HG03039 (cell line): Measurements from ENCODE around the gene PROCR.
"Not testable (repeated sequence)": the region's sequence is repeated elsewhere in the genome, so short reads cannot be mapped to it uniquely, and the experiment has no call there.

Experiments used
- ATAC-seq: cut with Tn5 transposase; IDR thresholded peaks from one replicate; pipeline ENCODE4 v1.9.1; 2021; ENCODE audit warnings: mild to moderate bottlenecking, moderate library complexity; ENCODE audit not compliant: unreplicated experiment

PROCR gene

GRCh38 chr20:35164531-35164930 is 7.3 kb upstream of the PROCR start:
- not testable (repeated sequence) for ATAC-seq

- ATAC-seq: no peak
Observed at GRCh38 chr20:35165221-35166185, 6.4 kb upstream of the PROCR start.

- no peak for ATAC-seq
Observed at GRCh38 chr20:35166242-35166830, 5.5 kb upstream of the PROCR start.

- ATAC-seq: no peak
Observed at GRCh38 chr20:35167787-35168186, 4.1 kb upstream of the PROCR start.

DNA sequence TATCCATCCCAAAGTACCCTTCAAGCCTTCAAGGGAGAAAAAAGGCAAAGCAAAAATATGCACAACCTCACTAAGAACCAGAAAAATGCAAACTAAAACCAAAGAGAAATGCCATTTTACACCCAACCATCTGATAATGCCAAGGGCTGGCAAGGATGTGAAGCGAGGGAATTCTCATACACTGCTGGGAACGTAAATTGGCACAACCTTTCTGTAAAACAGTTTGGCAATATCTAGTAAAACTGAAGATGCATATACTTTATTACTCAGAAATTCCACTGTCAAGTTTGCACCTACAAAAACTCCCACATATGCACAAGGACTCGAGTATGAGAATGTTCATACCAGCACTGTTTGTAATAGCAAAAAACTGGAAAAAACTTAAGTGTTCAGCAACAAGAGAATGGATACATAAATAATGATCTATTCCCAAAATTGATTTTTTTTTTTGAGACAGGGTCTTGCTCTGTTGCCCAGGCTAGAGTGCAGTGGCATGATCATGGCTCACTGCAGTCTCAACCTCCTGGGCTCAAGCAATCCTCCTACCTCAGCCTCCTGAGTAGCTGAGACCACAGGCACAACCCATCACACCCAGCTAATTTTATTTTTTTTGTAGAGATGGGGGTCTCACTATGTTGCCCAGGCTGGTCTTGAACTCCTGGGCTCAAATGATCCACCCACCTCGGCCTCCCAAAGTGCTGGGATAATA is 3.0 kb upstream of the PROCR start:
- not testable (repeated sequence) for ATAC-seq

DNA sequence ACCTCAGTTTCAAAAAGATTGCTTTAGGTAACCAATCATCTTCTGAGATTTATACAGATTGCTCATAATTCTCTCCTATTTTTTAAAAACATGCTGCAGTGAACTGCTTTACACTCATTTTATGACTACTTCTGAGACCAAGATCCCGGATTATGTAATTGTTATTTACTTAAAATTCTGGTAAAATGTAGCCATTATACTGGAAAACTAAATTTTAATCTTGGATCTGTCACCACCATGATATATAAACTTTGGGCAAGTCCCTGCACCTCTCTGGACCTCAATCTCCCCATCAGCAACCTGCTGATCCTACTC is 477 bp upstream of the PROCR start:
- no peak for ATAC-seq

DNA sequence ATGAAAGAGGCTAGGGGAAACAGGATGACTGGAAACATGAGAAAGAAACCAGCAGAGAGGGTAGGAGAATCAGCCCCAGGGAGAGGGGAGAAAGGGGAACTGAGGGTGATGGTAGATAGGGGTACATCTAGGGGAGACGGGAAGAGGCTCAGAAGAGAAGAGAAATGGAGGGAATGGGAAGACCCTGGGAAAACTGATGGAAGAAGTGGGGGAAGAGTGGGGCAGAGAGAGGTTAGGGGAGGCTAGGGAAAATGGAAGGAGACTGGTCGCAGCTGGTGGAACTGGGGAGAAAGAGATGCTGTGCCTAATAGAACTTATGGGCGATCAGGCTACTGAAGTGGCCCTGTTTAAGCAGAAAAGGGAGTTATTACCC is 548 bp downstream of the PROCR start:
- no peak for ATAC-seq

GRCh38 chr20:35173576-35174192 is 1.8 kb downstream of the PROCR start:
- ATAC-seq: no peak

GRCh38 chr20:35174458-35175216 is 2.8 kb downstream of the PROCR start:
- no peak for ATAC-seq

DNA sequence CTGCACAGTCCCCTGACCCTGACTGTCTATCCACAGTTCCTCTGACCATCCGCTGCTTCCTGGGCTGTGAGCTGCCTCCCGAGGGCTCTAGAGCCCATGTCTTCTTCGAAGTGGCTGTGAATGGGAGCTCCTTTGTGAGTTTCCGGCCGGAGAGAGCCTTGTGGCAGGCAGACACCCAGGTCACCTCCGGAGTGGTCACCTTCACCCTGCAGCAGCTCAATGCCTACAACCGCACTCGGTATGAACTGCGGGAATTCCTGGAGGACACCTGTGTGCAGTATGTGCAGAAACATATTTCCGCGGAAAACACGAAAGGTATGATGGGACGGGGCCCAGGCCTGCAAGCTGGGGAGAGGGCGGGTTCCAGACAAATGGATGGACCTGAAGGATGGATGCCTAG is 4.3 kb downstream of the PROCR start:
- no peak for ATAC-seq

GRCh38 chr20:35179292-35180212 is 7.7 kb downstream of the PROCR start:
- ATAC-seq: no peak

- ATAC-seq: no peak
Observed at GRCh38 chr20:35180266-35180665, 8.4 kb downstream of the PROCR start.

GRCh38 chr20:35181731-35182130 is 9.9 kb downstream of the PROCR start:
- no peak for ATAC-seq

GRCh38 chr20:35186691-35187289 is 14.9 kb downstream of the PROCR start:
- not testable (repeated sequence) for ATAC-seq

- no peak for ATAC-seq
Observed at GRCh38 chr20:35187584-35188190, 15.8 kb downstream of the PROCR start.

DNA sequence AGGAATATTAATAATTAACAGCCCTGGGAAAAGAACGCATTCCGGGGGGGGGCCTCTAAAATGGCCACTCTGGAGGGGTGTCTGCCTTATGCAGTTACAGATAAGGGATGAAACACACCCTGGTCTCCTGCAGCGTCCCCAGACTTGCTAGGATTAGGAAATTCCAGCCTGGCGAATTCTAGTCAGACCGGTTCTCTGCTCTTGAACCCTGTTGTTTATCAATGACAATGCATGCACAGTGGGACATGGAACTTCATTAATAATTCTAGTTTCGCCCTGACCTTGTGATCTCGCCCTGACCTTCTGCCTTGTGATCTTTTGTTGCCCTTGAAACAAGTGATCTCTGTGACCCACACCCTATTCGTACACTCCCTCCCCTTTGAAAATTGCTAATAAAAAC is 17.4 kb downstream of the PROCR start:
- ATAC-seq: not testable (repeated sequence)

GRCh38 chr20:35190556-35190955 is 18.7 kb downstream of the PROCR start:
- no peak for ATAC-seq

- ATAC-seq: no peak
Observed at GRCh38 chr20:35191419-35192117, 19.7 kb downstream of the PROCR start.
